EH (cell line): ENCODE measurements around the gene NDST4.

Source experiments
- DNase-seq: peaks from one replicate; pipeline ENCODE4 v3.0.0-alpha.2; 2015; ENCODE audit warnings: low read depth

NDST4 gene

GRCh38 chr4:114785570-114785969, 327.9 kb downstream of the NDST4 start:
- no peak for DNase-seq

GRCh38 chr4:114783215-114783595, 330.2 kb downstream of the NDST4 start:
- no peak for DNase-seq

GRCh38 chr4:114782415-114783214, 330.8 kb downstream of the NDST4 start:
- DNase-seq: peak; percentile 3

- DNase-seq: peak; percentile 18
Observed at GRCh38 chr4:114780205-114780604, 333.2 kb downstream of the NDST4 start.
